Activated CD4-positive, alpha-beta T cell treated with anti-CD3 and anti-CD28 coated beads, Interleukin-2, amount 10 ng/mL, durations not matched to agents 24 days and 14 days (primary cell): ENCODE measurements around the gene SLC39A7. TPM values are rescaled to one million over a fixed set of nuclear protein-coding genes. Genes with fewer than 3 reads are reported as not detected.

Source experiments
- DNase-seq: peaks from one replicate; pipeline ENCODE4 v3.0.0; 2022
- H3K27ac Mint-ChIP-seq: one replicate; pipeline ENCODE4 v1.8.0; 2022; ENCODE audit warnings: mild to moderate bottlenecking, mixed read lengths
- H3K27me3 Mint-ChIP-seq: one replicate; pipeline ENCODE4 v1.8.0; 2022; ENCODE audit warnings: mixed read lengths
- H3K36me3 Mint-ChIP-seq: one replicate; pipeline ENCODE4 v1.8.0; 2022; ENCODE audit warnings: low read depth, mild to moderate bottlenecking, mixed read lengths
- H3K4me1 Mint-ChIP-seq: one replicate; pipeline ENCODE4 v1.8.0; 2021; ENCODE audit warnings: mixed read lengths
- H3K4me3 Mint-ChIP-seq: one replicate; pipeline ENCODE4 v1.8.0; 2022; ENCODE audit warnings: mild to moderate bottlenecking, moderate library complexity, mixed read lengths
- H3K9me3 Mint-ChIP-seq: one replicate; pipeline ENCODE4 v1.8.0; 2021; ENCODE audit warnings: mixed read lengths
- intact Hi-C: fragments of 100-400 bp; cut with micrococcal nuclease; formaldehyde crosslinking; loops from one replicate; pipeline ENCODE4 v1.15.1; 2023
- total RNA-seq: library from RNA; stranded (reverse); gene quantifications from 2 replicates; pipeline ENCODE4 v1.2.3, GENCODE V29; 2022

Gene SLC39A7
- total RNA-seq, 1 donor from 2014 or later: 61.7 TPM

DNA sequence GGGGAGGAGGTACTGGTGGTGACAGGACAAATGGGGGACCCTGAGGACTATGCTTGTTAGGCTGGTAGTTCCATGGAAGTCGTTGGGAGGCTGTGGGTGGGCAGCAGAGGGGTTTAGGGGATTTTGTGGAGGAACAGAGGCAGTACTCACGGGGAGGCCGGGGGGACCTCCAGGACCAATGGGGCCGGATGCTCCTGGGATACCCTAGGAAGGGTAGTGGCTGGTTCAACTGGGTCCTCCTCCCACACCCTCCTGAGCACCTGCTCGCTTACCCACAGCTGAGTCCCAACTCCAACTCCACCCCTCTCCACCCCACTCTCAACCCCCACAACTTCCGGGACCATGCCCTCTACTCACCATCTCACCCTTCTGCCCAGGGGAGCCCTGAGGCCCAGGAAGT, 34.3 kb upstream of the SLC39A7 start:
- no peaks in the 10 kb centered on the region for H3K36me3 Mint-ChIP-seq
- intact Hi-C loops: no loop called here
- peaks cover 8% of the 10 kb centered on the region for H3K4me1 Mint-ChIP-seq
- DNase-seq: no peak
- no peak overlapping the region for H3K27ac Mint-ChIP-seq
- H3K4me3 Mint-ChIP-seq: no peak overlapping the region
- no peaks in the 10 kb centered on the region for H3K9me3 Mint-ChIP-seq
- no peaks in the 10 kb centered on the region for H3K27me3 Mint-ChIP-seq

DNA sequence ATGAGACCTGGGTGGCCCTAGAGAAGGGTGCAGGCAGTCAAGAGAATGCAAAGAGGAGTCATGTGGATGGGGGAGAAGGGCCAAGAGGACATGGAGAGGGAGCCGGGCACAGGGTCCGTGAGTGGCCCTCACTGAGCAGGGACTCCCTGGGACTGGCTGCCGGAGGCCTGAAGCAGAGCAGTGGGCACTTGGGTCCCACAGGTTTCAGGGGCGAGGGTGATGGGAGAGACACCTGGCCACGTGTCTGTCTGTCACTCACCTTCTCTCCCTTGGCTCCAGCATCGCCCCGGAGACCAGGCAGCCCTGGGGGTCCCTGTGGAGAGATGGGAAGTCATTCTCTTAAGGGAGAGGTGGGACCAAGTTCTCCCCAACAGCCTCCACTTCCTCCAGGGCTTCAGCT, 33.9 kb upstream of the SLC39A7 start:
- no peaks in the 10 kb centered on the region for H3K36me3 Mint-ChIP-seq
- no peak for DNase-seq
- H3K4me1 Mint-ChIP-seq: peaks cover 3% of the 10 kb centered on the region
- no peak overlapping the region for H3K27ac Mint-ChIP-seq
- no peaks in the 10 kb centered on the region for H3K27me3 Mint-ChIP-seq
- intact Hi-C loops: no loop called here
- H3K4me3 Mint-ChIP-seq: no peak overlapping the region
- H3K9me3 Mint-ChIP-seq: no peaks in the 10 kb centered on the region

DNA sequence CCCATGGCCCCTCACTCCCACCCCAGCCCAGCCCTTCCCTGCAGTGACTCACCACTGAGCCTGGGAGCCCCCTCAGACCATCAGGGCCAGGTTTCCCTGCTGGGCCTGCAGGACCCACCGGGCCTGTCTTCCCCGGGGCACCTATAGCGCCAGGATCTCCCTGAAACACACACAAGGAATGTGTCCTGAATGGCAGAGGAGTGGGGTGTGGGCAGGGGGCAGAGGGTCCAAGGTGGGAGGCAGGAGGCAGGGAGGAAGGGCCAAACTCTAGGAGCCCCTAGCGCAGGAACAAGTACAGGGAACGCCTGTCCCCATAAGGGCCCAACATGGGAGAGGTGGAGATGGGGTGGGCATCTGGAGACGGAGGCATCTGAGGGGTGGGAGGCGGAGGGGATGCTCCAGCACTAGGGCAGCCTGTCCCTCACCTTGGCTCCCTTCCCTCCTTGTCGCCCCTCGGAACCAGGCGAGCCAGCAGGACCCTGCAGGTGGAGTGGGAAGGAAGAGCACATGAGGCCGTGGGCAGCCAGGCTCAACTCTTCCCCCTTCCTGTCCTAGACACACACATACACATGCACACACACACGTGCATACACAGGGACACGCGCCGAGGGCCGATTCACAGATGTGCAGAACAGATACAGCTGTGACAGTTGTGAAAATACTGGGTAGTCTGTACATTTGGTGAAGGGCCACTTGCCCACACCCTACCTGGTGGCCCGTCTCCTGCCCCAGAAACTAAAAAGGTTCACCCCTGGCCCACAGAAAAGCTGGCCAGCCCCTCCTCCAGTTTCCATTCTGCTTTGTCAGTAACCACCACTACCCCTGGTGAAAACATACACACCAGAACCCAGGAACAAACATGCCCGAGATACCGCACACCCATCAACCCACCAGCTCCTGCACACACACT, 33.0 kb upstream of the SLC39A7 start:
- Mint-ChIP-seq H3K4me3 (no peak overlapping the region), H3K27ac (no peak overlapping the region), H3K9me3 (no peaks in the 10 kb centered on the region), H3K4me1 (no peaks in the 10 kb centered on the region), H3K36me3 (no peaks in the 10 kb centered on the region), H3K27me3 (peaks cover 1% of the 10 kb centered on the region)
- intact Hi-C loops: no loop called here
- no peak for DNase-seq

DNA sequence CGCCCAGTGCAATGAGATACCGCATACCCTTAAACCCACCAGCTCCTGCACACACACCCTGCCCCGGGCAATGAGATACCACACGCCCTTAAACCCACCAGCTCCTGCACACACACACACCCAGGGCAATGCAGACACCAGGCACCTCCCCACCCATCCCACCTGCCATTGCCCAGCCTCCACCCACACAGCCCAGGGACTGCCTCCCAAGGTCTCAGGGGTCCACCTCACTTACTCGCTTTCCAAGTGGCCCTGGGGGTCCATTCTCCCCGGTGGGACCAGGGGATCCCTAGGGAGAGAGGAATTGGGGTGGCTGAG, 32.4 kb upstream of the SLC39A7 start:
- H3K36me3 Mint-ChIP-seq: no peaks in the 10 kb centered on the region
- no peak overlapping the region for H3K27ac Mint-ChIP-seq
- no peak for DNase-seq
- H3K9me3 Mint-ChIP-seq: no peaks in the 10 kb centered on the region
- no peak overlapping the region for H3K4me3 Mint-ChIP-seq
- peaks cover 3% of the 10 kb centered on the region for H3K27me3 Mint-ChIP-seq
- no peaks in the 10 kb centered on the region for H3K4me1 Mint-ChIP-seq
- intact Hi-C loops: no loop called here

DNA sequence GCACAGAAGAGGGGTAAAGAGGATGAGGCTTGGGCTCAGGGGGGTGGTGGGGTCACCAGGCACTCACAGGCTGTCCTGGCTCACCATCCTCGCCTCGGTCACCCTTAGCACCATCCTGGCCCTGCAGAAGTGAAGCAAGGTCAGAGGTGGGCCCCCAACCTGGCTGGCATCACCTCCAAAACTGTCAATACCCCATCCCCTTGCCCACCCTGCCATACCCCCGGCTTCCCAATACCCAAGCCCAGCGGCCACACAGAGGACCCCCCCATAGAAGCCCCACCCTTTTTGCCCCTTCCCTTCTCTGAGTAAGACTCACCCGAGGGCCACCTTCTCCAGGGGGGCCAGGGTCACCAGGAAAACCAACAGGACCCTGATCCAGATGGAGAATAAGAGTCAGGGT, 32.0 kb upstream of the SLC39A7 start:
- no peak overlapping the region for H3K27ac Mint-ChIP-seq

DNA sequence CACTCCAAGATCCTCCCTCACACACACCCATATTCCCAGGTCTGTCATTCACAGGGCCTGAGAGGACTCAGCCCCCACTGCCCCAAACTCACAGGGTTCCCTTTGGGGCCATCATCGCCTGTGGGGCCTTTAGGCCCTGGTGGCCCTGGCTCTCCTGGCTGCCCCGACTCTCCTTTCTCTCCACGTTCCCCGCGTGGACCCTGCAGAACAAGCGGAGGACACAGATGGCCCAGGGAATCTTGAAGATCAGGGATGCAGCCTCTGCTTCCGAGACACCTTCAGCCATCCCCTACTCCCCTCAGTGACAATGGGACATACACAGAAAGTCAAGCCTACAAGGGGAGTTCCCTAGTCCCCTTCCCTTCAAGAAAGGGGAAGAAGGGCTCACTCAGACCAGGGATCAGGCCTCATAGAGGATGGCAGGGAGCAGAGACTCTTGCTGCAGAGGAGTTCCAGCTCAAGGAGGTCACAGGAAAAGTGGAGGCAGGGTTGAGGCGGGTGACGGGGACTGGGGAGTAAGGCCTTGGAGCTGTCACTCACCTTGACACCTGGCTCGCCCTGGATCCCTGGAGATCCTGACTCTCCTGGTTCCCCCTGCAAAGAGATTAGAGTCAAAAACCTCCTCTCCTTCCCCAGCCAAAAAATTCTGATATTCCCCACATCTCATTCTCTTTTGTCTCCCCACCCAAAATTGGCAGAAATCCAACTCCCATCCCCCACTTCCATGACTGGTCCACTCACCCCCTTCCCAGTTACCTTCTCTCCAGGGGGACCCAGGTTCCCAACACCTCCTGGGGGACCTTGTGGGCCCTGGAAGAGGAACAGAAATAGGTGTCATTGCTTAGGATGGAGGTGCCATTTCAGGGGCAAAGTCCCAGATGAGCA, 31.1 kb upstream of the SLC39A7 start:
- Mint-ChIP-seq H3K27ac (no peak overlapping the region), H3K4me3 (no peak overlapping the region), H3K27me3 (peaks cover 3% of the 10 kb centered on the region), H3K9me3 (no peaks in the 10 kb centered on the region), H3K36me3 (no peaks in the 10 kb centered on the region), H3K4me1 (no peaks in the 10 kb centered on the region)
- intact Hi-C loops: no loop called here
- DNase-seq: no peak

More for the DNA sequence above, 32.0 kb upstream of the SLC39A7 start:
- Mint-ChIP-seq H3K4me3 (no peak overlapping the region), H3K36me3 (no peaks in the 10 kb centered on the region), H3K9me3 (no peaks in the 10 kb centered on the region), H3K27me3 (peaks cover 3% of the 10 kb centered on the region), H3K4me1 (no peaks in the 10 kb centered on the region)
- intact Hi-C loops: no loop called here
- DNase-seq: no peak

DNA sequence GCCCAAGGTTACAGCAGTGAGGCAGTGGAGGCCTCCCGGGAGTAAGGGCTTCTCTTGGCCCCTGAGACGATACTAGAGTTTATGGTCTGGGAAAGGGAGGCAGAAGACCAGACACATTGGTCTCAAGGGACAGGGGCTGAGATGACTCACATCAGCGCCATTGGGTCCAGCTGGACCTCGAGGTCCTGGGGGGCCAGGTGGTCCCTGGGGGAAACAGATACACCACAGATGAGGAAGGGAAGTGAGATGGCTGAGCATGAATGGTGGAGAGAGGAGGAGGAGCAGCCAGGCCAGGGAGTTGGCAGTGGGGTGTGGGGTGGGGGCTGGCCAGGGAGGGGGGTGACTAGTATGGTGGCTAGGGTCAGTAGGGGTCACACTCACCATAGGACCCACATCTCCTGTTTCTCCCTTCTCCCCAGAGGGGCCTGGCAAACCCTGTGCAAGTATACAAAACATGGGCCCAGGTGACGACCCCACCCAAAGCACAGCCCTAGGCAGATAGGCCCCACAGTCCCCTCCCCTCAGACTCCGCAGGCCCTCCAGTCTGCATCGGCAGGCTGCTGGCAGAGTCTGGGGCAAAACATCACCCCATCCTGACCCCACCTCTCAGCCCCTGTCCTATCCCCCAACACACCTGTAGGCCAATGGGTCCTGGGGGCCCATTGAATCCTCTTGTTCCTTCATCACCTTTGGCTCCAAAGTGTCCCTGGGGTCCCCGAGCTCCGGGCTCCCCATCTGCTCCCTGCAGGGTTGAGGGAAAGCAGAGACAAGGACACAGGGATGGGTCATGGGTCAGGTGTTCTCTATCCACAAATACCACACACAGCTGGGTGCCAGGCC, 30.3 kb upstream of the SLC39A7 start:
- no peak overlapping the region for H3K4me3 Mint-ChIP-seq
- no peaks in the 10 kb centered on the region for H3K36me3 Mint-ChIP-seq
- no peaks in the 10 kb centered on the region for H3K4me1 Mint-ChIP-seq
- no peaks in the 10 kb centered on the region for H3K9me3 Mint-ChIP-seq
- no peak overlapping the region for H3K27ac Mint-ChIP-seq
- H3K27me3 Mint-ChIP-seq: peaks cover 3% of the 10 kb centered on the region
- no peak for DNase-seq
- intact Hi-C loops: no loop called here

DNA sequence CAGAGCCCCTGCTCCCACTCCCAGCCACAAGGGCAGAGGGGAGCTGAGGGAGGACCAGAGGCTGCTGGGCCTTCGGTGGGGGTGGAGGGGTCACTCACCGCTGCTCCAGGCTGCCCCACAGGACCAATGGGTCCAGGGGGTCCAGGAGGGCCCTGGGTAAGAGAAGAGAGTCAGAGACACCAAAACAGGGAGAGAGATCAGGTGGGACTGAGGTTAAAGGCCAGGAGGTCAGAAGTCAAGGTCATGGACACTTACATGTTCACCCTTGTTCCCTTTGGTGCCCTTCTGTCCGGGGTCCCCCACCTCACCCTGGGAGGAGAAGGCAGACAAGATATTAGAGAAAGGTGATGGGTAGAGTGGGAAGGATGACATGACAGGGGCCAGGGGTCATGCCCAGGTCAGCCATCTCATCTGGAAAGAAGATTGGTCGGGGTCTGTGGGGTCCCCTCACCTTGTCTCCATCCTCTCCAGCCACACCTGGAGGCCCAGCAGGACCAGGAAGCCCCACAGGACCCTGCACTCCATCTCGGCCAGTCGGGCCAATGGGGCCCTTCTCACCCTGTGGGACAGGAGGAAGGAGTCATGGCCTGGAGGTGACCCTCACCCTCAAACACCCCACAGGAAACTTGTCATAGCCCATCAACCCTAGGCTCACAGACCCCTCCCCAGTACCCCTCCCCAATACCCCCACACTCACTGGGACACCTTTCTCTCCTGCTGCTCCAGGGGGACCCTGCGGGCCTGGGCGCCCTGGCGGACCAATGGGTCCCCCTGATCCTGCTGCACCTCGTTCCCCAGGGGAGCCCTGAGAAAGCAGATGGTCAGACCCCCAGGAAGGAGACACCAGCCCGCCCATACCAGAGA, 29.4 kb upstream of the SLC39A7 start:
- Mint-ChIP-seq H3K27me3 (peaks cover 3% of the 10 kb centered on the region), H3K27ac (no peak overlapping the region), H3K36me3 (no peaks in the 10 kb centered on the region), H3K4me1 (no peaks in the 10 kb centered on the region), H3K4me3 (no peak overlapping the region), H3K9me3 (no peaks in the 10 kb centered on the region)
- intact Hi-C loops: no loop called here
- no peak for DNase-seq

DNA sequence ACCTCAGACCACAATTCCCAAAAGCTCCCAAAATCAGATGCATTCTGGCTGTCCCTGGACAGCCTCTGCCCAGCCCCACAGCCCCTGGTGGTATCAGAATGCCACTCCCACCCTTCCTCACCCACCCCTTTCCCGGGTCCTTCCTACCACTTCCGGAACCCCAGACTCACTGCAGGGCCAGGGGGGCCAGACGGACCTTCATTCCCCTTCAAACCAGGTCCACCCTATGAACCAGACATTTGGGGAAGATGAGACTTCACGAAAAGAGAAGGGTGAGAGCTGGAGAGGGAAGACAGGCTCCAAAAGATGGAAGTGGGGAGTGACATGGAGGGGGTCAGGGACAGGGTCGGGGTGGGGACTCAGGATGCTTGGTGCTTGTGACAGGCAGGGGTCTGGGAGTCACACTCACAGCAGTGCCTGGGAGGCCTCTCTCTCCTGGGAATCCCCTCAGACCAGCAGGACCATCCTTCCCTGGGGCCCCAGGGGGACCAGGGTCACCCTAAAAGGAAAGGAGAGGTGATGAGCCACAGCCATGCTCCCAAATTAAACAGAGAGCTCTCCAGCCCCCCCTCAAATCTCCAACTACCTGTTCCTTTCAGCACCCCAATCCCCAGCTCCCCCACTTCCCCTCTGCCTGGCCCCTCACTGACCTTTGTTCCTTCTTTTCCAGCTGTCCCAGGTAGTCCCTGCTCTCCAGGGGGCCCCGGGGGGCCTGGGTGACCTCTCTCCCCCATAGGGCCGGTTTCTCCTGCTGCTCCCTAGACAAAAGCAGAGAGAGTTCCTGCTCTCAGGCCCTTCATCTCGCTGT, 28.6 kb upstream of the SLC39A7 start:
- Mint-ChIP-seq H3K4me1 (no peaks in the 10 kb centered on the region), H3K27ac (no peak overlapping the region), H3K9me3 (no peaks in the 10 kb centered on the region), H3K4me3 (no peak overlapping the region), H3K36me3 (no peaks in the 10 kb centered on the region), H3K27me3 (peaks cover 3% of the 10 kb centered on the region)
- intact Hi-C loops: no loop called here
- DNase-seq: no peak

DNA sequence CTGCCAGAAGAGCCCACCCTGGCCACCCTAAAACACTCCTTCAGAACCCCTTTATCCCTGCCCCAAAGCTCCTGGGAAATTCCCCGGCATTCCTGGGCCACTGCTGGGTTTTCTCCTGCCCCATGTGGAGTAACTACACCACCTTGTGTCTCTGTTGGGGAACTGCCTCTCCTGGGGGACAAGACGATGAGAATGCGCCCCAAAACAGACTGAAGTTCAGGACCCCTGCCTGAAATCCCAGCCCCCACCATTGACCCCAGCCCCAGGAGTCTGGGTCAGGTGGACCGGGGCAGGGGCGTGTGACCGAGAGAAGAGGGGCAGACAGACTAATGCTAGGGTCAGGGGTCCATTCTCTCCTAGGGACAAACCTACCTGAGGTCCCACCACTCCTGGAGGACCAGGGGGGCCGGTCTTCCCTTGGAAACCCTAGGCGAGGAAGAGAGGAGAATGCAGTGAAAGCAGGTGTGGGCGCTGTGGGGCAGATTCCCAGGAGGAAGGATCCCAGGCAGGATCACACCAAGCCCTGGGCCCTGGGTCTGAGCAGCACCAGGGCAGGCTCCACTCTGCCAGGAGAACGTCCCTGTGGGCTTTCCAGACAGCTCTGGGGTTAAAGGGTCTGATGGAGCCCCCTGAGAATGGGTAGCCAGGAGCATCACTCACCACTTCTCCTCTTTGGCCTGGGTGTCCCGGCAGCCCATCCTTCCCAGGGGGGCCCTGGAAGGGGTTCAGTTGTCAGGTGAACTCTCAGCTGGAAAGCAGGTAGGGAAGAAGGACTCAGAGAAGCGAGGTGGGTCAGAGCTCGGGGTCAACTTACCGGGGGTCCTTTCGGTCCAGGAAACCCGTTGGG, 27.8 kb upstream of the SLC39A7 start:
- H3K36me3 Mint-ChIP-seq: no peaks in the 10 kb centered on the region
- intact Hi-C loops: no loop called here
- no peak overlapping the region for H3K4me3 Mint-ChIP-seq
- no peak overlapping the region for H3K27ac Mint-ChIP-seq
- H3K27me3 Mint-ChIP-seq: peaks cover 3% of the 10 kb centered on the region
- H3K9me3 Mint-ChIP-seq: no peaks in the 10 kb centered on the region
- no peaks in the 10 kb centered on the region for H3K4me1 Mint-ChIP-seq
- no peak for DNase-seq

DNA sequence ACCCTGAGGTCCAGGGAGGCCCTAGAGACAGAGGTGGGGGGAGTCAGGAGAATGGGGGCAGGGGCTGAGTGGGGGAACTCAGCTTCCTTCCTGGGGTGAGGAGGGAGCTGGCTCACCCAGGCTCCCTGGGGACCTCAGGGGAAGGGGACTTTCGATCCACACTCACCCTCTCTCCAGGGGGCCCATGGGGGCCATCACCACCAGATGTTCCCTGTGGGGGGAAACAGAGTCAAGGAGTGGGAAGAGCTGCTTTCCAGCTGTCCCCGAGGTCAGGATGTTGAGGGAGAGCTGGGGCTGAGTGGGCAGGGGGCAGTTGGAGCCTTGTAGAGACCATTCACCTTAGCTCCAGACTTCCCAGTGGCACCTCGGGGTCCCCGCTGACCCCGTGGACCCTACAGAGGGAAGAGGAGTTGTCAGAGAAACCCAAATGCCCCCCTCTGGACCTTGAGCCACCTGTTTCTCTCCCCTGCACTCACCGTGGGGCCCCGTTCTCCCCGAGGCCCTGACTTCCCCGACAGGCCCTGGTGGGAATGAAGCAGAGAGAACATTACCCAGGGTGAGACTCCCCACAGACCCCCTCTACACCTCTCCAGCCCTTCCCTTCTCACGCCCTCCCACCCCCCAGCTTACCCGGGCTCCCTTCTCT, 27.0 kb upstream of the SLC39A7 start:
- H3K4me1 Mint-ChIP-seq: no peaks in the 10 kb centered on the region
- peaks cover 3% of the 10 kb centered on the region for H3K27me3 Mint-ChIP-seq
- no peaks in the 10 kb centered on the region for H3K9me3 Mint-ChIP-seq
- H3K27ac Mint-ChIP-seq: no peak overlapping the region
- DNase-seq: no peak
- no peak overlapping the region for H3K4me3 Mint-ChIP-seq
- intact Hi-C loops: no loop called here
- no peaks in the 10 kb centered on the region for H3K36me3 Mint-ChIP-seq
